ENCODE measurements around the gene HSD17B3.

- TF ChIP-seq EZH2 (IDR thresholded peaks at IDR 0.05; ENCODE audit: borderline replicate concordance, insufficient read depth, low read length, poor library complexity, severe bottlenecking), result no peak
- TF ChIP-seq, protein P1, sequence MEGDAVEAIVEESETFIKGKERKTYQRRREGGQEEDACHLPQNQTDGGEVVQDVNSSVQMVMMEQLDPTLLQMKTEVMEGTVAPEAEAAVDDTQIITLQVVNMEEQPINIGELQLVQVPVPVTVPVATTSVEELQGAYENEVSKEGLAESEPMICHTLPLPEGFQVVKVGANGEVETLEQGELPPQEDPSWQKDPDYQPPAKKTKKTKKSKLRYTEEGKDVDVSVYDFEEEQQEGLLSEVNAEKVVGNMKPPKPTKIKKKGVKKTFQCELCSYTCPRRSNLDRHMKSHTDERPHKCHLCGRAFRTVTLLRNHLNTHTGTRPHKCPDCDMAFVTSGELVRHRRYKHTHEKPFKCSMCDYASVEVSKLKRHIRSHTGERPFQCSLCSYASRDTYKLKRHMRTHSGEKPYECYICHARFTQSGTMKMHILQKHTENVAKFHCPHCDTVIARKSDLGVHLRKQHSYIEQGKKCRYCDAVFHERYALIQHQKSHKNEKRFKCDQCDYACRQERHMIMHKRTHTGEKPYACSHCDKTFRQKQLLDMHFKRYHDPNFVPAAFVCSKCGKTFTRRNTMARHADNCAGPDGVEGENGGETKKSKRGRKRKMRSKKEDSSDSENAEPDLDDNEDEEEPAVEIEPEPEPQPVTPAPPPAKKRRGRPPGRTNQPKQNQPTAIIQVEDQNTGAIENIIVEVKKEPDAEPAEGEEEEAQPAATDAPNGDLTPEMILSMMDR (IDR thresholded peaks at IDR 0.05; ENCODE audit: poor library complexity, severe bottlenecking), result no peak
Observed at GRCh38 chr9:96294159-96294545, 7.8 kb downstream of the HSD17B3 start.
